Kidney epithelial cell (primary cell): ENCODE measurements around the gene DPAGT1. TPM values are rescaled to one million over a fixed set of nuclear protein-coding genes. Genes with fewer than 3 reads are reported as not detected.
A peak's percentile ranks its signal among the peaks of the same experiment; 100 is the strongest.

Experiments used
- DNase-seq: peaks from one replicate; pipeline ENCODE4 v3.0.0-alpha.2; 2010; ENCODE audit warnings: low read depth
- H3K27me3 ChIP-seq: 2 replicates; pipeline ENCODE4 v1.6.0; 2011; ENCODE audit warnings: low read length; ENCODE audit not compliant: control insufficient read depth, insufficient read depth
- H3K36me3 ChIP-seq: 2 replicates; pipeline ENCODE4 v1.5.1; 2011; ENCODE audit warnings: low read length; ENCODE audit not compliant: control insufficient read depth, insufficient read depth
- H3K4me3 ChIP-seq: 2 replicates; pipeline ENCODE4 v1.5.1; 2011; ENCODE audit warnings: low read depth, mild to moderate bottlenecking, control low read depth, low read length
- total RNA-seq: library from RNA; depleted of rRNA; stranded (reverse); fragments of >200 nt; gene quantifications from 2 replicates; pipeline ENCODE4 v1.2.3, GENCODE V29; 2015
- TF ChIP-seq, protein P1 (sequence below): IDR thresholded peaks from 2 replicates; pipeline ENCODE4 v1.5.1; 2011; ENCODE audit warnings: mild to moderate bottlenecking, moderate library complexity, low read length, control low read depth, inconsistent platforms; ENCODE audit not compliant: insufficient read depth, poor library complexity, severe bottlenecking

Gene DPAGT1
- total RNA-seq, 1 donor from 2014 or later, result 16.4 TPM

DNA sequence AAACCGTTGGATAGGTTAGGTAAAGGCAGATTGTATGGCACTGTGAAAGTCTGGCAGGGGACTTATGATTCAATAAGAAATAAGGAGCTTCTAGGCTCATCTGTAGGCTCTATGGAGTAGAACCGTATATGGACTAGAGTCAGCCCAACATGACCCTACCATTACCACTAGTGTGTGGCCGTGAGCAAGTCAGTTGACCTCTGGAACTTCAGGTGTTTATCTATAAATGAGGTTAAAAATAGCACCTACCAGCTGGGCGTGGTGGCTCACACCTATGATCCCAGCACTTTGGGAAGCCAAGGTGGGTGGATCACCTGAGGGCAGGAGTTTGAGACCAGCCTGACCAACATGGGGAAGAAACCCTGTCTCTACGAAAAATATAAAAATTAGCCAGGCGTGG is 24.2 kb upstream of the DPAGT1 start:
- Histone ChIP-seq H3K4me3 (no peak overlapping the region), H3K36me3 (no peaks in the 10 kb centered on the region), H3K27me3 (no peaks in the 10 kb centered on the region)
- no peak for DNase-seq
- TF ChIP-seq, protein P1, sequence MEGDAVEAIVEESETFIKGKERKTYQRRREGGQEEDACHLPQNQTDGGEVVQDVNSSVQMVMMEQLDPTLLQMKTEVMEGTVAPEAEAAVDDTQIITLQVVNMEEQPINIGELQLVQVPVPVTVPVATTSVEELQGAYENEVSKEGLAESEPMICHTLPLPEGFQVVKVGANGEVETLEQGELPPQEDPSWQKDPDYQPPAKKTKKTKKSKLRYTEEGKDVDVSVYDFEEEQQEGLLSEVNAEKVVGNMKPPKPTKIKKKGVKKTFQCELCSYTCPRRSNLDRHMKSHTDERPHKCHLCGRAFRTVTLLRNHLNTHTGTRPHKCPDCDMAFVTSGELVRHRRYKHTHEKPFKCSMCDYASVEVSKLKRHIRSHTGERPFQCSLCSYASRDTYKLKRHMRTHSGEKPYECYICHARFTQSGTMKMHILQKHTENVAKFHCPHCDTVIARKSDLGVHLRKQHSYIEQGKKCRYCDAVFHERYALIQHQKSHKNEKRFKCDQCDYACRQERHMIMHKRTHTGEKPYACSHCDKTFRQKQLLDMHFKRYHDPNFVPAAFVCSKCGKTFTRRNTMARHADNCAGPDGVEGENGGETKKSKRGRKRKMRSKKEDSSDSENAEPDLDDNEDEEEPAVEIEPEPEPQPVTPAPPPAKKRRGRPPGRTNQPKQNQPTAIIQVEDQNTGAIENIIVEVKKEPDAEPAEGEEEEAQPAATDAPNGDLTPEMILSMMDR, result no peak

DNA sequence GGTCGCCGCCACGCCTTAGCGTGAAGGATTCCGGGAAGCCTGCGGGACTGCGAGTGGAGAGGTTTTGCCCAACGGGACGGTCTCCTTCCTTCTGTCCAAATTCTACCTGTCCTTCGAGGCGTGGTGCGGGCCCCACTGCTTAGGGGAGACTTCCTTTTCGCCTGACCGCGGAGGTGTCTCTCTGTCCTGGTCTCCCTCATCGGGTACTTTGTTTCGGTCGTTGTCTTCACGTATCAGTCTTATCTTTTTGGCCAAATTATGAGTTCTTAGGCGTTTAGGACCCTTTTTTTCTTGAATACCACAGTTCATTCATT is 20.1 kb upstream of the DPAGT1 start:
- TF ChIP-seq, protein P1, result no peak
- Histone ChIP-seq H3K4me3 (peak overlapping the region; percentile 78), H3K36me3 (no peaks in the 10 kb centered on the region), H3K27me3 (no peaks in the 10 kb centered on the region)
- DNase-seq, result no peak

DNA sequence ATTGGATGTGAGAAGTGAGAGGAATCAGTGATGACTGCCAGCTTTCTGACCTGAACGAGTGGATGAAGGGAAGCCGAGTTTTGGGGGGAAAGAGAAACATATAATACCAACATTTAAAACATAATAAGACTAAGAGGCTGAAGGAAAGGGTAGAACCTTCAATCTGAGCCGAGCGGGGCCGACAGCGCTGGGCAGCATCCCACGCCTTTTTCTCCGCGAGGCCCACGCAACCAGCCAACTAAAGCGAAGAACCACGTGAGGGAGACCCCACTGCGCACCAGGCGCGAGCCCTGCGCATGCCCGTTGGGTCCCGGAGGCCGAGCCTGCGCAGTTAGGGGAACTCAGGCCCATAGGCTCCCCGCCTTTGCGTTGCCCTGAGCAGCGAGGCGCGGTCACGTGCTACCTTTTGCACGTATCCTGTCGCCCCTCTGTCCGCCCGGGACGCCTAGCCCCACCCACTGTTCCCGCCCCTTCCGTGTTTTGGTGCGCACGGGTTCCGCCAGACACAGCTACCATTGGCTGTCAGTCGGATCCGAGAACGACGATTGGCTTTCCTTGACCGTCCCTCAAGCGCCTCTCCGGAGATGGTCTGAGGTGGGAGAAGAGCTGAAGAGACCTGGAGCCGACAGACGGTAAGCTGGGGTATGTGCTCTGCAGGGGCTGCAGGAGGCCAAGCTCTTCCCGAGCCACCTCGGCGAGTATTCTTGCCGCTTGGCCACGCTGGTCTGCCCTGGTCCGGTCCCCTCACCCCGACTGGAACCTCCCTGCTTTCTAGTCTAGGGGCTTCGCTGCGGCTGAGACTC is 19.6 kb upstream of the DPAGT1 start, which contains the start of gene HINFP:
Gene HINFP (plus strand): TSS at position 573 of the 803 bp plus-strand sequence. CDS start 5,365 bp downstream, outside the sequence.
- peak; percentile 96 for DNase-seq
- Histone ChIP-seq H3K27me3 (no peaks in the 10 kb centered on the region), H3K4me3 (peak within 1 kb of the TSS; percentile 78), H3K36me3 (no peaks in the 10 kb centered on the region)
- TF ChIP-seq, protein P1, result no peak

DNA sequence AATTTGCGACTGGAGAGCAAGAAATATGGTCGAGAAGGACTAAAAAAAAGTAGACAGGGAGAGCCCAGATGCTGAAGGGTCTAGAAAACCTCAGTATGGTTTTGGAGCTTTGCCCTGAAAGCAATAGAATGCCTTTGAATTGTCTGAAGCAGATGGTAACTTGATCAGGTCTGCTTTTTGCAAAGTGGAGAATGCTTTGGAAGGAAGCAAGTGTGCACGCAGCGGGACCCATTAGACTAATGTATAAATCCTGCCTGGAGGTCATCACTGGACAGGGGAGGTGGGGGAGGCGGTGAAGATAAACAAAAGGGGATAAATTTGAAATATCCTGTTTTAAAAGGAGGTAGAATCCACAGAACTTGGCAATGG is 19.0 kb upstream of the DPAGT1 start:
- H3K4me3 ChIP-seq, result peak overlapping the region; percentile 47
- no peak for DNase-seq
- no peaks in the 10 kb centered on the region for H3K36me3 ChIP-seq
- TF ChIP-seq, protein P1, result no peak
- H3K27me3 ChIP-seq, result no peaks in the 10 kb centered on the region

DNA sequence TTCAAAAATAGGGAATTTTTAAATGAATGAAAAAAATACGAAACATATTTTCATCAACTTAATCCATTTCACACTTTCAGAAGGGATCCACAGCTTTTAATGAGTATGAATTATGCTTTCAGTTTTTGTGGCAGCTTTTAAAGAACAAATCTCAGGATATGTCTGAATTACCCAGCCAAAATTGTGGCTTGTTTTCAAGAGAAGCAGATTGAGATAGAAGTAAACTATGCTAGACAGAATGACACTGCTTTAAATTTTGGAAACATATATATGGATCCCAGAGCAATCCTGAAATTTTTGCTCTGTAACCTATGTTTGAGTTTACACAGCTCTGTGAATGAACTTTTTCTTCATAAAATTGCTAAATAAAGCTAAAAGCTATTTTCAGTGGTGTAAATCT is 17.3 kb upstream of the DPAGT1 start:
- TF ChIP-seq, protein P1, result no peak

DNA sequence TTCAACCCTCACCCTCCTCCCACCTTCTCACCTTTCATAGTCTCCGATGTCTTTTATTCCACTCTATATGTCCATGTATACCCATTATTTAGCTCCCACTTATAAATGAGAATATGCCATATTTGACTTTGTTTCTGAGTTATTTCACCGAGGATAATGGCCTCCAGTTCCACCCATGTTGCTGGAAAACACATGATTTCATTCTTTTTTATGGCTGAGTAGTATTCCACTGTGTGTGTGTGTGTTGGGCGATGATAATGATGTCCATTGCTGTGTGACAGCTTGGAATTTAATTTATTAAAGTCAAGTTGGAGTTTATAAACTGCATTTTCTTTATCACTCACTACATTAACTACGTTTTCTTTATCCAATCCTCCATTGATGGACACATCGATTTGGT is 16.6 kb upstream of the DPAGT1 start:
- TF ChIP-seq, protein P1, result no peak
- no peaks in the 10 kb centered on the region for H3K27me3 ChIP-seq
- H3K36me3 ChIP-seq, result no peaks in the 10 kb centered on the region
- H3K4me3 ChIP-seq, result no peak overlapping the region
- no peak for DNase-seq

More for the DNA sequence above, 17.3 kb upstream of the DPAGT1 start:
- H3K4me3 ChIP-seq, result no peak overlapping the region
- DNase-seq, result no peak
- no peaks in the 10 kb centered on the region for H3K36me3 ChIP-seq
- H3K27me3 ChIP-seq, result no peaks in the 10 kb centered on the region
